ENCODE results near the gene RIC1.
"Not testable (repeated sequence)": the region's sequence is repeated elsewhere in the genome, so short reads cannot be mapped to it uniquely, and the experiment has no call there.

Gene RIC1

DNA sequence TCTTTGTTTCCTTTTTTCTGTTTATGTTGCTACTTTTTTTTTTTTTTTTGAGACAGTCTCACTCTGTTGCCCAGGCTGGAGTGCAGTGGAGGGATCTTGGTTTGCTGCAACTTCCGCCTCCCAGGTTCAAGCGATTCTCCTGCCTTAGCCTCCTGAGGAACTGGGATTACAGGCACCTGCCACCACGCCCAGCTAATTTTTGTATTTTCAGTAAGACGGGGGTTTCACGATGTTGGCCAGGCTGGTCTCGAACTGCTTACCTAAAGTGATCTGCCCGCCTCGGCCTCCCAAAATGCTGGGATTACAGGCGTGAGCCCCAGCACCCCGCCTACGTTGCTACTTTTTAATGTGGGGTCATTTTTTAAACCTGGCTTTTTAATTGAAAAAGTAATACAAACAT, 1.2 kb upstream of the RIC1 start:
- Histone ChIP-seq H3K79me1 (ENCODE audit: low read length) (peaks cover 12% of the 10 kb centered on the region), H3K4me2 (ENCODE audit: low read length) (peak overlapping the region; percentile 81), H3K79me2 (ENCODE audit: control insufficient read depth, insufficient read depth, low read length, poor library complexity) (peaks cover 14% of the 10 kb centered on the region)
- not testable (repeated sequence) for H4K8ac ChIP-seq (ENCODE audit: low read depth, low read length); H2BK12ac ChIP-seq (ENCODE audit: low read length); H4K91ac ChIP-seq (ENCODE audit: low read depth, low read length); H3K4me1 ChIP-seq (ENCODE audit: control insufficient read depth in 1 of 2, insufficient read depth in 2 of 2, low read length in 2 of 2); H3K18ac ChIP-seq (ENCODE audit: low read length); H4K12ac ChIP-seq (ENCODE audit: low read depth, low read length); H3K27ac ChIP-seq (ENCODE audit: low read depth, low read length); H2AFZ ChIP-seq (ENCODE audit: insufficient read depth, low read length, poor library complexity); H3K4me3 ChIP-seq (ENCODE audit: low read depth, low read length); H3K36me3 ChIP-seq (ENCODE audit: control insufficient read depth in 1 of 2, insufficient read depth in 2 of 2, low read length in 2 of 2); H2BK120ac ChIP-seq (ENCODE audit: insufficient read depth, low read length, poor library complexity); DNase-seq; H3K14ac ChIP-seq (ENCODE audit: low read length); H2AK5ac ChIP-seq (ENCODE audit: low read length); H3K9me3 ChIP-seq (ENCODE audit: insufficient read depth, low read depth, low read length); H3K23ac ChIP-seq (ENCODE audit: low read length); H3K4ac ChIP-seq (ENCODE audit: low read depth, low read length); H3K9ac ChIP-seq (ENCODE audit: low read length); H2BK5ac ChIP-seq (ENCODE audit: low read depth, low read length, poor library complexity); H3K27me3 ChIP-seq (ENCODE audit: insufficient read depth, low read length)
- no CpG with 5 or more reads among the region's 11 CpGs for WGBS (ENCODE audit: extremely low coverage, insufficient coverage, insufficient read length)

DNA sequence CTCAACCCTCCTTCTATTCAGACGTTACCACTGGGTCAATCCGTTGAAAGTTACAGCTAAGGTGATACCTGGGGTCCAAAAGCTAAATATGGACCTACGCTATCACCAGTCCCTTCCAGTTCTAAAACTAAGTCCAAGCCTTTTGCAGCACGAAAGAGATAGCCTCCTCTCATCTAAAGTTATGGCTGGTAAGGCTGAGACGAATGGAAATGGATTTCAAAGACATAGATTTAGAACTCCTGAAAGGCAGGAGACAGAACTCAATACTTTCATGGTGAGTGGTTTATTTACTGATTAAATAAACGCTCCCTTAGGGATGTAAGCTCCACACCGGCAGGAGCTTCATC, 751 bp upstream of the RIC1 start:
- DNase-seq, result no peak

DNA sequence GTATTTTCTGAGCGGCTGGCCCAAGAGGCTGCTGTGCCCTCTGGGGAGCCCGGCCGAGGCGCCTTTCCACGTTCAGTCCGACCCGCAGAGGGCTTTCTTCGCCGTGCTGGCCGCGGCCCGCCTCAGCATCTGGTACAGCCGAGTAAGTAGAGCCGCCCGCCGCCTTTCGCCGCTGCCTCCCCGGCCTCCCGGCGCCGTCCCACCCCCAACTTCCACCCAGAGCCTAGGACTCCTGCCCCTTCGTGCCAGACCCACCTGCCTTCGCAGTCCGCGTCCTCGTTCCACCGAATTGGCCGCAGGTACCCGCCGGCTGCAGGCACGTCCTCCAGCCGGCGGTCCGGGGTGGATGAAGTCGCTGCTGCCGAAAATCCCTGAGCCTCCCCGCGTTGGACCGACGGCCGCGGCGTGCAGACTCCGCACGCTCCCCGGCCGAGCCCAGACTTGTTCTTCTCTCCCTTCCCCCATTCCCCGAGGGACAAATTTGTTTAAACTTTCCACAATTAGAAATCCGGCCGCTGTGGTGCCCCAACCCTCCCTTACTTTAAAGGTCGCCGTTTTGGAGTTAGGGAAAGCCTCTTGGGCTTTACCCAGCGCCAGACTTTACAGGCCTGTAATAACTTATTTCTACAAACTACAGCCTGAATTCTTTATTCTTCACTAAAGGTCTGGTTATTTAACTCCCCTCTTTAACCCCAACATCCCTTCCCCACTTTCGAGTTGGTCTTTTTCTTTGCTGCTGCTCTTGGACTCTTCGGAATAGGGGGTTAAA, 589 bp downstream of the RIC1 start:
- no CpG with 5 or more reads among the region's 56 CpGs for WGBS (ENCODE audit: extremely low coverage, insufficient coverage, insufficient read length)
- no peak overlapping the region for H2BK12ac ChIP-seq (ENCODE audit: low read length)

More for the DNA sequence above, 751 bp upstream of the RIC1 start:
- Histone ChIP-seq H3K4me2 (ENCODE audit: low read length) (peak overlapping the region; percentile 81), H2AK5ac (ENCODE audit: low read length) (no peak overlapping the region), H4K12ac (ENCODE audit: low read depth, low read length) (no peak overlapping the region), H3K4ac (ENCODE audit: low read depth, low read length) (no peak overlapping the region), H4K8ac (ENCODE audit: low read depth, low read length) (peak overlapping the region; percentile 66), H4K91ac (ENCODE audit: low read depth, low read length) (no peak overlapping the region), H2BK12ac (ENCODE audit: low read length) (no peak overlapping the region), H3K23ac (ENCODE audit: low read length) (no peak overlapping the region), H3K4me1 (ENCODE audit: control insufficient read depth in 1 of 2, insufficient read depth in 2 of 2, low read length in 2 of 2) (peaks cover 0 to 2% of the 10 kb centered on the region in 2 experiments), H2BK5ac (ENCODE audit: low read depth, low read length, poor library complexity) (no peak overlapping the region), H3K27me3 (ENCODE audit: insufficient read depth, low read length) (no peaks in the 10 kb centered on the region), H3K14ac (ENCODE audit: low read length) (no peak overlapping the region), H3K36me3 (ENCODE audit: control insufficient read depth in 1 of 2, insufficient read depth in 2 of 2, low read length in 2 of 2) (no peaks in the 10 kb centered on the region), H3K27ac (ENCODE audit: low read depth, low read length) (peak overlapping the region; percentile 92), H3K79me2 (ENCODE audit: control insufficient read depth, insufficient read depth, low read length, poor library complexity) (peaks cover 14% of the 10 kb centered on the region), H3K79me1 (ENCODE audit: low read length) (peaks cover 12% of the 10 kb centered on the region), H2BK120ac (ENCODE audit: insufficient read depth, low read length, poor library complexity) (no peak overlapping the region), H3K9ac (ENCODE audit: low read length) (peak overlapping the region; percentile 18), H2AFZ (ENCODE audit: insufficient read depth, low read length, poor library complexity) (peak overlapping the region; percentile 52), H3K18ac (ENCODE audit: low read length) (no peak overlapping the region), H3K9me3 (ENCODE audit: insufficient read depth, low read depth, low read length) (no peaks in the 10 kb centered on the region), H3K4me3 (ENCODE audit: low read depth, low read length) (peak overlapping the region; percentile 96)
- no CpG with 5 or more reads among the region's 7 CpGs for WGBS (ENCODE audit: extremely low coverage, insufficient coverage, insufficient read length)

DNA sequence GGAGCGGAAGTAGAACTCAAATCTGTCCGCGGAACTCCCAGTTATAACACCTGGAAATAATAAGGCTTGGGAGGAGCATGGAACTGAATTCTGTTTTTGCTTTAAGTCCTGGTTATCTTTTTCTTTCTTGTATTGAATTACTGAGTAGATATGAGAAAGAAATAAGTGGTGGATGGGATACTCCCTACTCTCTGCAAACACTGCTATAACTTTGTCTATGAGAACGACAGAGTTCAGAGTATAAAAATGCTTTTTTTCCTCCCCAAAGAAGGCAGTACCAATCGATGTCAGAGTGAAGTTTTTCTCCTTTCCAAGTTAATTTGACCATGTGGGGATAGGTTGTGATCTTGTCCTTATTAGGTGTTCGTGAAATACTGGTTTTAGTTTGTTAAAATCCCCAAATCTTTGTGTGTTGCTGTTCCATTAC, 1.2 kb downstream of the RIC1 start:
- DNase-seq, result peak in 1 of 2 donors; percentile 46
- peak overlapping the region; percentile 100 for H3K4me2 ChIP-seq (ENCODE audit: low read length)

More for the DNA sequence above, 589 bp downstream of the RIC1 start:
- peak overlapping the region; percentile 80 for H2BK5ac ChIP-seq (ENCODE audit: low read depth, low read length, poor library complexity)
- no peaks in the 10 kb centered on the region for H3K36me3 ChIP-seq (ENCODE audit: control insufficient read depth in 1 of 2, insufficient read depth in 2 of 2, low read length in 2 of 2)
- H3K23ac ChIP-seq (ENCODE audit: low read length), result no peak overlapping the region
- H3K18ac ChIP-seq (ENCODE audit: low read length), result peak overlapping the region; percentile 27
- peak overlapping the region; percentile 78 for H2BK120ac ChIP-seq (ENCODE audit: insufficient read depth, low read length, poor library complexity)
- peak; percentile 33 to 60 for DNase-seq
- H4K91ac ChIP-seq (ENCODE audit: low read depth, low read length), result peak overlapping the region; percentile 83
- H3K4me1 ChIP-seq (ENCODE audit: control insufficient read depth in 1 of 2, insufficient read depth in 2 of 2, low read length in 2 of 2), result peaks cover 0 to 2% of the 10 kb centered on the region in 2 experiments
- peak overlapping the region; percentile 3 for H4K8ac ChIP-seq (ENCODE audit: low read depth, low read length)
- H2AK5ac ChIP-seq (ENCODE audit: low read length), result peak overlapping the region; percentile 33
- peak overlapping the region; percentile 87 for H3K27ac ChIP-seq (ENCODE audit: low read depth, low read length)
- H3K14ac ChIP-seq (ENCODE audit: low read length), result peak overlapping the region; percentile 28
- no peaks in the 10 kb centered on the region for H3K9me3 ChIP-seq (ENCODE audit: insufficient read depth, low read depth, low read length)
- H3K79me2 ChIP-seq (ENCODE audit: control insufficient read depth, insufficient read depth, low read length, poor library complexity), result peaks cover 14% of the 10 kb centered on the region
- peak overlapping the region; percentile 91 for H3K9ac ChIP-seq (ENCODE audit: low read length)
- no peaks in the 10 kb centered on the region for H3K27me3 ChIP-seq (ENCODE audit: insufficient read depth, low read length)
- H3K4me3 ChIP-seq (ENCODE audit: low read depth, low read length), result peak overlapping the region; percentile 96
- H4K12ac ChIP-seq (ENCODE audit: low read depth, low read length), result peak overlapping the region; percentile 71
- peaks cover 12% of the 10 kb centered on the region for H3K79me1 ChIP-seq (ENCODE audit: low read length)
- peak overlapping the region; percentile 12 for H3K4ac ChIP-seq (ENCODE audit: low read depth, low read length)
- peak overlapping the region; percentile 100 for H3K4me2 ChIP-seq (ENCODE audit: low read length)
- peak overlapping the region; percentile 48 for H2AFZ ChIP-seq (ENCODE audit: insufficient read depth, low read length, poor library complexity)

More for the DNA sequence above, 1.2 kb downstream of the RIC1 start:
- H3K4me1 ChIP-seq (ENCODE audit: control insufficient read depth in 1 of 2, insufficient read depth in 2 of 2, low read length in 2 of 2), result peaks cover 0 to 2% of the 10 kb centered on the region in 2 experiments
- H4K91ac ChIP-seq (ENCODE audit: low read depth, low read length), result no peak overlapping the region
- H4K8ac ChIP-seq (ENCODE audit: low read depth, low read length), result no peak overlapping the region
- no peaks in the 10 kb centered on the region for H3K27me3 ChIP-seq (ENCODE audit: insufficient read depth, low read length)
- peaks cover 17% of the 10 kb centered on the region for H3K79me2 ChIP-seq (ENCODE audit: control insufficient read depth, insufficient read depth, low read length, poor library complexity)
- peaks cover 0 to 3% of the 10 kb centered on the region in 2 experiments for H3K36me3 ChIP-seq (ENCODE audit: control insufficient read depth in 1 of 2, insufficient read depth in 2 of 2, low read length in 2 of 2)
- peak overlapping the region; percentile 96 for H3K4me3 ChIP-seq (ENCODE audit: low read depth, low read length)
- no peak overlapping the region for H3K27ac ChIP-seq (ENCODE audit: low read depth, low read length)
- H2BK120ac ChIP-seq (ENCODE audit: insufficient read depth, low read length, poor library complexity), result no peak overlapping the region
- H3K79me1 ChIP-seq (ENCODE audit: low read length), result peaks cover 12% of the 10 kb centered on the region
- H3K23ac ChIP-seq (ENCODE audit: low read length), result no peak overlapping the region
- no CpG with 5 or more reads among the region's 6 CpGs for whole genome bisulfite sequencing (ENCODE audit: extremely low coverage, insufficient coverage, insufficient read length)
- no peak overlapping the region for H2BK12ac ChIP-seq (ENCODE audit: low read length)
- peaks cover 2% of the 10 kb centered on the region for H3K9me3 ChIP-seq (ENCODE audit: insufficient read depth, low read depth, low read length)
- peak overlapping the region; percentile 12 for H3K4ac ChIP-seq (ENCODE audit: low read depth, low read length)
- H3K18ac ChIP-seq (ENCODE audit: low read length), result no peak overlapping the region
- H2AFZ ChIP-seq (ENCODE audit: insufficient read depth, low read length, poor library complexity), result no peak overlapping the region
- H2AK5ac ChIP-seq (ENCODE audit: low read length), result no peak overlapping the region
- no peak overlapping the region for H3K14ac ChIP-seq (ENCODE audit: low read length)
- peak overlapping the region; percentile 80 for H2BK5ac ChIP-seq (ENCODE audit: low read depth, low read length, poor library complexity)
- no peak overlapping the region for H4K12ac ChIP-seq (ENCODE audit: low read depth, low read length)
- H3K9ac ChIP-seq (ENCODE audit: low read length), result peak overlapping the region; percentile 95
